Measurements from ENCODE around the gene PHYHD1.

DNA sequence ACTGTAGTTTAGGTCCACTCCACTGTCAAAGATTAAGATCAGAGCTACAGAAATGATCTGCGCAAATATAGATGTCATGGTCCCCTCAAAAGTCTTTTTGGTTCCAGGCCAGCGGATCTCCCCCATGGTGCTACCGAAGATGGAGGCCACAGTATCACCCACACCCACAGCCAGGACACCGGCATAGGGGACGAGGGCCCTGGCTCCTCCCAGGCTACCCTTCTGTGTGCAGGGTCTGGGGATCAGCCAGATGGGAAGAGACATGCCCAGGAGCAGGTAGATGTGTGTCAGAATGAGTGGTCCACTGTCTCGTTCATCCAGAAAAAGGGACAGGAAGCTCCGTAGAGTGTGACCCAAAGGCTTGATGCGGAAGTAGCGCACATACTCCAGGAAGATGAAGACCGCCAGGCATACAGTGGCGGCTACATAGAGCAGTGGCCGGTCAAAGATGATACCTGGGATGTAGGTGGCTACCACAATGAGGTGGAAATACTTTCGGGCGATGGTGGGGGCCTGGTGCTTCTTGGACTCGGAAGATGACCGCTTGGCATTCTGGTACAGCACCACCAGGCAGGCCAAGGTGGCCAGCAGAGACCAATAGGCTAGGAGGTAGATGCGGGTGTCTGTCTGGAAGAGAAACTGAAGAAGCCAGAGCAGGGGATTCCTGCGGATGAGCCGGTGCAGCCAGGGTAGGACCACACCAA, 25.2 kb downstream of the PHYHD1 start:
- TF ChIP-seq POLR2A (IDR thresholded peaks at IDR 0.05; ENCODE audit: low read depth, low read length): no peak
- no peak for TF ChIP-seq POLR2AphosphoS5 (IDR thresholded peaks at IDR 0.05; ENCODE audit: low read depth, low read length)
- no peak for TF ChIP-seq TAF1 (IDR thresholded peaks at IDR 0.05; ENCODE audit: borderline replicate concordance, low read depth, low read length)

Measured in GM12892 (cell line).